SK-N-SH (cell line): ENCODE data around the gene DLG4. TPM values are rescaled to one million over a fixed set of nuclear protein-coding genes. Genes with fewer than 3 reads are reported as not detected.
A peak's percentile ranks its signal among the peaks of the same experiment; 100 is the strongest.

Source experiments
- CTCF ChIA-PET: fragments of 300-600, 350-600 bp; formaldehyde crosslinking; extraction: SDS; loops from one replicate; lab custom pipeline; 2021; lab: Yijun Ruan, JAX
- POLR2A ChIA-PET: fragments of 350-600 bp; sonication (Branson Sonifier 250); formaldehyde crosslinking; extraction: SDS; loops from one replicate; lab custom pipeline; 2020; ENCODE audit warnings: antibody characterized with exemption, inconsistent platforms; lab: Yijun Ruan, JAX
- DNase-seq: peaks from one replicate; pipeline ENCODE4 v3.0.0; 2012
- H2AFZ ChIP-seq: fragments of 200-600 bp; sonication (generic); 2 replicates; pipeline ENCODE4 v1.8.1; 2016; ENCODE audit warnings: antibody characterized with exemption, mild to moderate bottlenecking, low read depth
- H3F3A ChIP-seq: fragments of 200-600 bp; sonication (generic); replicated peaks from 2 replicates; pipeline ENCODE3; 2016; ENCODE audit warnings: antibody characterized with exemption, mild to moderate bottlenecking; ENCODE audit not compliant: insufficient read depth
- H3K27ac ChIP-seq, 2 experiments: fragments of 200-500 bp in 1 of 2; fragments of 200-600 bp in 1 of 2; sonication (Bioruptor generic) in 1 of 2; sonication (generic), shearing (Covaris generic) in 1 of 2; 2 replicates each; pipeline versions ENCODE4 v1.5.1 to v1.6.1; 2014 to 2016; ENCODE audit warnings: low read depth in 2 of 2, inconsistent platforms in 1 of 2, low read length in 1 of 2, mild to moderate bottlenecking in 1 of 2, mixed read lengths in 1 of 2
- H3K27me3 ChIP-seq: fragments of 200-600 bp; sonication (generic), shearing (Covaris generic); 2 replicates; pipeline ENCODE4 v1.6.1; 2016; ENCODE audit warnings: mixed run types; ENCODE audit not compliant: insufficient read depth
- H3K36me3 ChIP-seq, 2 experiments: fragments of 200-500 bp in 1 of 2; fragments of 200-600 bp in 1 of 2; sonication (Bioruptor generic) in 1 of 2; sonication (generic) in 1 of 2; replicated peaks in 1 of 2; 2 replicates each; pipeline versions ENCODE3 to v1.5.1; 2014 to 2016; ENCODE audit warnings: low read length in 1 of 2, mild to moderate bottlenecking in 1 of 2; ENCODE audit not compliant: insufficient read depth in 2 of 2, control insufficient read depth in 1 of 2
- H3K4me1 ChIP-seq, 2 experiments: fragments of 200-500 bp in 1 of 2; fragments of 200-600 bp in 1 of 2; sonication (Bioruptor generic) in 1 of 2; sonication (generic), shearing (Covaris generic) in 1 of 2; 2 replicates each; pipeline versions ENCODE4 v1.5.1 to v1.6.1; 2014 to 2016; ENCODE audit warnings: low read depth in 1 of 2, low read length in 1 of 2, mixed run types in 1 of 2; ENCODE audit not compliant: insufficient read depth in 2 of 2, control insufficient read depth in 1 of 2
- H3K4me2 ChIP-seq: fragments of 200-600 bp; sonication (generic), shearing (Covaris generic); 2 replicates; pipeline ENCODE4 v1.6.1; 2017; ENCODE audit warnings: mixed run types
- H3K4me3 ChIP-seq, 2 experiments: fragments of 200-500 bp in 1 of 2; fragments of 200-600 bp in 1 of 2; sonication (Bioruptor generic) in 1 of 2; sonication (generic), shearing (Covaris generic) in 1 of 2; 2 replicates each; pipeline versions ENCODE4 v1.5.1 to v1.8.1; 2014 to 2016; ENCODE audit warnings: low read depth in 2 of 2, inconsistent platforms in 1 of 2, low read length in 1 of 2, mild to moderate bottlenecking in 1 of 2, mixed read lengths in 1 of 2, moderate library complexity in 1 of 2
- H3K79me2 ChIP-seq: fragments of 200-600 bp; sonication (generic); 2 replicates; pipeline ENCODE4 v1.8.1; 2017; ENCODE audit warnings: mild to moderate bottlenecking; ENCODE audit not compliant: insufficient read depth
- H3K9ac ChIP-seq: fragments of 200-600 bp; sonication (generic); 2 replicates; pipeline ENCODE4 v1.6.1; 2017; ENCODE audit warnings: mixed run types
- H3K9me2 ChIP-seq: fragments of 200-600 bp; sonication (generic); 2 replicates; pipeline ENCODE4 v1.6.1; 2017; ENCODE audit warnings: mixed run types
- H3K9me3 ChIP-seq: fragments of 200-600 bp; sonication (generic); 2 replicates; pipeline ENCODE4 v1.6.1; 2017; ENCODE audit warnings: mixed run types, mild to moderate bottlenecking, moderate library complexity
- H4K20me1 ChIP-seq: fragments of 200-600 bp; sonication (generic); 2 replicates; pipeline ENCODE4 v1.6.1; 2017; ENCODE audit warnings: mild to moderate bottlenecking, mixed run types; ENCODE audit not compliant: insufficient read depth
- EP300 ChIP-seq, 2 experiments: IDR thresholded peaks; 2 replicates each; pipeline versions ENCODE4 v1.4.0 to v1.6.1; 2012; ENCODE audit warnings: borderline replicate concordance in 1 of 2, low read depth in 1 of 2, low read length in 1 of 2
- FOXJ3 ChIP-seq: sonication (generic); formaldehyde crosslinking; IDR thresholded peaks from 2 replicates; pipeline ENCODE4 v1.5.1; 2020; ENCODE audit warnings: mild to moderate bottlenecking, missing genetic modification reagents
- GATA2 ChIP-seq: sonication (generic); formaldehyde crosslinking; IDR thresholded peaks from 2 replicates; pipeline ENCODE4 v1.5.0; 2020; ENCODE audit warnings: mild to moderate bottlenecking, missing genetic modification reagents
- JUND ChIP-seq: IDR thresholded peaks from 2 replicates; pipeline ENCODE4 v1.4.0; 2012
- MEF2A ChIP-seq: IDR thresholded peaks from 2 replicates; pipeline ENCODE4 v1.4.0; 2012; ENCODE audit warnings: low read depth, borderline replicate concordance
- NRF1 ChIP-seq: IDR thresholded peaks from 2 replicates; pipeline ENCODE4 v1.6.1; 2012; ENCODE audit warnings: low read depth, mild to moderate bottlenecking, low read length
- SMC3 ChIP-seq: IDR thresholded peaks from 2 replicates; pipeline ENCODE4 v1.6.1; 2012; ENCODE audit warnings: low read depth, low read length, improper control_type of control experiment
- TAF1 ChIP-seq: IDR thresholded peaks from 2 replicates; pipeline ENCODE4 v1.6.1; 2012; ENCODE audit warnings: low read depth, mild to moderate bottlenecking, low read length, moderate library complexity, borderline replicate concordance
- TEAD4 ChIP-seq: IDR thresholded peaks from 2 replicates; pipeline ENCODE4 v1.4.0; 2012; ENCODE audit warnings: mild to moderate bottlenecking, borderline replicate concordance; ENCODE audit not compliant: insufficient read depth
- WGBS: methylation state at CpG from one replicate; pipeline ENCODE4 v1.1.6; 2017; ENCODE audit warnings: low lambda C conversion rate; 5-methylcytosine and 5-hydroxymethylcytosine counted together
- polyA plus RNA-seq, 3 experiments: library from polyadenylated mRNA; depleted of rRNA; stranded (reverse); fragments of >200 nt; gene quantifications; 2 replicates each; pipeline ENCODE4 v1.2.3, GENCODE V29; 2012
- TF ChIP-seq, protein P1 (sequence below): IDR thresholded peaks from 2 replicates; pipeline ENCODE4 v1.4.0; 2012; ENCODE audit warnings: low read depth, borderline replicate concordance
- TF ChIP-seq, protein P2 (sequence below): fragments of 150-350 bp; IDR thresholded peaks from 2 replicates; pipeline ENCODE4 v1.6.1; 2016; ENCODE audit warnings: mild to moderate bottlenecking, low read depth, low read length
- TF ChIP-seq, protein P3 (sequence below): IDR thresholded peaks from 2 replicates; pipeline ENCODE4 v1.6.1; 2012; ENCODE audit warnings: mild to moderate bottlenecking, low read depth, low read length, moderate library complexity
- TF ChIP-seq, protein P4 (sequence below): IDR thresholded peaks from 2 replicates; pipeline ENCODE4 v1.4.0; 2012; ENCODE audit warnings: low read depth
- TF ChIP-seq, protein P5 (sequence below): fragments of 150-350 bp; IDR thresholded peaks from 2 replicates; pipeline ENCODE4 v1.6.1; 2017; ENCODE audit warnings: antibody characterized with exemption, low read length, low read depth, borderline replicate concordance

The DLG4 gene
- polyA plus RNA-seq, 1 of the 3 experiments (the other 2 are of a cell fraction): 30.5 TPM

DNA sequence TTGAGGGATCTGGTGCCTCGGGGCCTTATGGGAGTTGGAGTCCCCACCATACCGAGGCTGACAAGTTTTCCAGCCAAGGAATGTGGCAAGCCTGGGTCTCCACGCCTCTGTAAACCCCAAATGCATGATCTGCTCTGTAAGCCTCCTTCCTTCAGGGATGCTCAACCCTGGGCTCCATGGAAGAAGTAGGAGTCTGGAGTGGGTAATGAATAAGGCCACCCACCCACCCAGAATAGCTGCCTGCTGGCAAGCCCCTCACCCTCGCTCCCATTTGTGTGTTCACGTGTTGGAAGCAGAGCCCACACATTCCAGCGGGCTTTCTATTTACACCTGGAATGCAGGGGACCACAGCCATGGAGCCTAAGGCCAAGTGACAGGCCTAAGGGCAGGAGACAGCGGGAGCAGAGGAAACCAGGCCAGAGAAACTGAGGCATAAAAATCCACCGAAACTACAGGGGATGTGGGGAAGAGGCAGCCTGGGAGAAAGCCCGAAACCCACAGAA, 4.4 kb downstream of the DLG4 start:
- ChIA-PET POLR2A (interaction anchor here (0.9 to 1.7 kb wide), 6 partner anchors 9 to 202 kb away, joined by 3 to 6 read pairs (median 5); partner anchors contain the start of genes DVL2, GABARAP, PHF23 and RNASEK), CTCF (interaction anchor here (1.0 to 3.7 kb wide), 10 partner anchors 8 to 170 kb away, joined by 3 to 37 read pairs (median 6); partner anchors contain the start of genes DVL2 and GABARAP)
- Histone ChIP-seq H3K4me2 (peak overlapping the region; percentile 97), H3K27ac (peak overlapping the region; percentile 88 to 96), H3F3A (peaks cover 41% of the 10 kb centered on the region), H3K9me3 (no peaks in the 10 kb centered on the region), H3K79me2 (peaks cover 54% of the 10 kb centered on the region), H3K9ac (peak overlapping the region; percentile 58; the same call in 1 of the 2 replicates), H3K9me2 (no peaks in the 10 kb centered on the region), H2AFZ (no peak overlapping the region), H3K36me3 (no peaks in the 10 kb centered on the region), H3K4me3 (peak overlapping the region; percentile 56 to 64), H3K4me1 (peaks cover 26 to 55% of the 10 kb centered on the region in 2 experiments; a peak in 3 of 4 replicates), H3K27me3 (no peaks in the 10 kb centered on the region), H4K20me1 (peaks cover 28% of the 10 kb centered on the region)
- TF ChIP-seq, protein P1, sequence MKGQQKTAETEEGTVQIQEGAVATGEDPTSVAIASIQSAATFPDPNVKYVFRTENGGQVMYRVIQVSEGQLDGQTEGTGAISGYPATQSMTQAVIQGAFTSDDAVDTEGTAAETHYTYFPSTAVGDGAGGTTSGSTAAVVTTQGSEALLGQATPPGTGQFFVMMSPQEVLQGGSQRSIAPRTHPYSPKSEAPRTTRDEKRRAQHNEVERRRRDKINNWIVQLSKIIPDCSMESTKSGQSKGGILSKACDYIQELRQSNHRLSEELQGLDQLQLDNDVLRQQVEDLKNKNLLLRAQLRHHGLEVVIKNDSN: no peak
- TF ChIP-seq, protein P2, sequence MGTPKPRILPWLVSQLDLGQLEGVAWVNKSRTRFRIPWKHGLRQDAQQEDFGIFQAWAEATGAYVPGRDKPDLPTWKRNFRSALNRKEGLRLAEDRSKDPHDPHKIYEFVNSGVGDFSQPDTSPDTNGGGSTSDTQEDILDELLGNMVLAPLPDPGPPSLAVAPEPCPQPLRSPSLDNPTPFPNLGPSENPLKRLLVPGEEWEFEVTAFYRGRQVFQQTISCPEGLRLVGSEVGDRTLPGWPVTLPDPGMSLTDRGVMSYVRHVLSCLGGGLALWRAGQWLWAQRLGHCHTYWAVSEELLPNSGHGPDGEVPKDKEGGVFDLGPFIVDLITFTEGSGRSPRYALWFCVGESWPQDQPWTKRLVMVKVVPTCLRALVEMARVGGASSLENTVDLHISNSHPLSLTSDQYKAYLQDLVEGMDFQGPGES: no peak
- TF ChIP-seq TAF1: no peak
- no peak for TF ChIP-seq TEAD4
- TF ChIP-seq EP300 (IDR thresholded peaks at IDR 0.05; ENCODE audit: borderline replicate concordance in 1 of 2, low read depth in 1 of 2, low read length in 1 of 2): no peak
- no peak for TF ChIP-seq MEF2A
- DNase-seq: no peak
- 11% methylated on average over 9 of the region's 9 CpGs for WGBS

DNA sequence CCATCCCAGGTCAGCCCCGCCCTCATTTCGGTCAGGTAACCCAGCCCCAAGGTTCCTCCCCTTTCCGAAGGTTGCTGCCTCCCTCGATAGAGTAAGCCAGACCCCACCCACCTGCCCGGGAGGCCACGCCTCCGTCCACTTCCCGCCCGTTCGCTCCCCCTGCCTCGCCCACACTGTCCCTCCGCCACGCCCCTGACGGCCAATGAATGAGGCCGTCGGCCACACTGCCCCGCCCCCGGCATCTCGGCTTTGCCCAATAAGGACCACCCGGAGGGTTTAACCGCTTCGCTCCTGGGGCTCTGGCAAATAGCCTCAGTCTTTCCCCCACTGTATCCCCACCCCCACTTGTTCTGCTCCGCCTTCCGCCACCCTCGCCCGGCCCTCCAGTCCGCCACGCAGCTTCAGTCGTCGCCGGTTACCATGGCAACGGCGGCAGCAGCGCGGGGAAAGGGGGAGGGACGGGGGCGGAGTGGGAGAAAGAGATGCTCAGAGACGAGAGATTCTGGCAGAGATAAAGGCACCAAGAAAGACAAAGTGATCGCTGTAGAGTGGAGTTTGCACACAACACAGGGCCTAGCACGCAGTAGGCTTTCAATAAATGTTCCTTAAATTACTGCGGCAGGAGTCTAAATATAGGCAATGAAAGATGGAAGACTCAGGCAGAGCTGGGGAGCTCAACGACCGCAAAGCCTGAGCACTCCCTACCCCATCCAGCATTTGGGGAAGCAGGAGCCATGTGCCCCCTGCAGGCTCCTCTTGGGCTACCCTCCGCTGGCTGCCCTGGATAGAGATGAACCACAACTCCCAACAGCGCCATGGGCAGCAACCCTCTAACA, 5.1 kb downstream of the DLG4 start:
- peak overlapping the region; percentile 88 to 96 for H3K27ac ChIP-seq
- peak overlapping the region; percentile 56 to 64 for H3K4me3 ChIP-seq
- no peaks in the 10 kb centered on the region for H3K9me2 ChIP-seq
- no peak overlapping the region for H2AFZ ChIP-seq
- peaks cover 26 to 54% of the 10 kb centered on the region in 2 experiments; a peak in 3 of 4 replicates for H3K4me1 ChIP-seq
- POLR2A ChIA-PET: interaction anchor here (0.9 to 1.7 kb wide), 6 partner anchors 10 to 202 kb away, joined by 3 to 6 read pairs (median 4); partner anchors contain the start of genes DVL2, GABARAP, PHF23 and RNASEK
- H4K20me1 ChIP-seq: peaks cover 34% of the 10 kb centered on the region
- H3K9ac ChIP-seq: peak overlapping the region; percentile 58; the same call in 1 of the 2 replicates
- H3K9me3 ChIP-seq: no peaks in the 10 kb centered on the region
- peak overlapping the region; percentile 97 for H3K4me2 ChIP-seq
- under 1% methylated on average over 44 of the region's 45 CpGs for WGBS
- peak; percentile 91 for DNase-seq
- H3K36me3 ChIP-seq: no peaks in the 10 kb centered on the region
- H3F3A ChIP-seq: peaks cover 40% of the 10 kb centered on the region
- no peaks in the 10 kb centered on the region for H3K27me3 ChIP-seq
- peaks cover 57% of the 10 kb centered on the region for H3K79me2 ChIP-seq
- CTCF ChIA-PET: interaction anchor here (0.5 to 3.7 kb wide), 24 partner anchors 9 to 170 kb away, joined by 3 to 37 read pairs (median 4); partner anchors contain the start of genes CTDNEP1, DVL2, GABARAP and SLC16A11
- TF ChIP-seq SMC3: no peak
- TF ChIP-seq, protein P3, sequence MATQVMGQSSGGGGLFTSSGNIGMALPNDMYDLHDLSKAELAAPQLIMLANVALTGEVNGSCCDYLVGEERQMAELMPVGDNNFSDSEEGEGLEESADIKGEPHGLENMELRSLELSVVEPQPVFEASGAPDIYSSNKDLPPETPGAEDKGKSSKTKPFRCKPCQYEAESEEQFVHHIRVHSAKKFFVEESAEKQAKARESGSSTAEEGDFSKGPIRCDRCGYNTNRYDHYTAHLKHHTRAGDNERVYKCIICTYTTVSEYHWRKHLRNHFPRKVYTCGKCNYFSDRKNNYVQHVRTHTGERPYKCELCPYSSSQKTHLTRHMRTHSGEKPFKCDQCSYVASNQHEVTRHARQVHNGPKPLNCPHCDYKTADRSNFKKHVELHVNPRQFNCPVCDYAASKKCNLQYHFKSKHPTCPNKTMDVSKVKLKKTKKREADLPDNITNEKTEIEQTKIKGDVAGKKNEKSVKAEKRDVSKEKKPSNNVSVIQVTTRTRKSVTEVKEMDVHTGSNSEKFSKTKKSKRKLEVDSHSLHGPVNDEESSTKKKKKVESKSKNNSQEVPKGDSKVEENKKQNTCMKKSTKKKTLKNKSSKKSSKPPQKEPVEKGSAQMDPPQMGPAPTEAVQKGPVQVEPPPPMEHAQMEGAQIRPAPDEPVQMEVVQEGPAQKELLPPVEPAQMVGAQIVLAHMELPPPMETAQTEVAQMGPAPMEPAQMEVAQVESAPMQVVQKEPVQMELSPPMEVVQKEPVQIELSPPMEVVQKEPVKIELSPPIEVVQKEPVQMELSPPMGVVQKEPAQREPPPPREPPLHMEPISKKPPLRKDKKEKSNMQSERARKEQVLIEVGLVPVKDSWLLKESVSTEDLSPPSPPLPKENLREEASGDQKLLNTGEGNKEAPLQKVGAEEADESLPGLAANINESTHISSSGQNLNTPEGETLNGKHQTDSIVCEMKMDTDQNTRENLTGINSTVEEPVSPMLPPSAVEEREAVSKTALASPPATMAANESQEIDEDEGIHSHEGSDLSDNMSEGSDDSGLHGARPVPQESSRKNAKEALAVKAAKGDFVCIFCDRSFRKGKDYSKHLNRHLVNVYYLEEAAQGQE: no peak
- TF ChIP-seq JUND: no peak
- TF ChIP-seq, protein P4, sequence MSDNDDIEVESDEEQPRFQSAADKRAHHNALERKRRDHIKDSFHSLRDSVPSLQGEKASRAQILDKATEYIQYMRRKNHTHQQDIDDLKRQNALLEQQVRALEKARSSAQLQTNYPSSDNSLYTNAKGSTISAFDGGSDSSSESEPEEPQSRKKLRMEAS: peak; percentile 52; the same call in 1 of the 2 replicates
- TF ChIP-seq NRF1: no peak
- TF ChIP-seq, protein P2: peak; percentile 47; the same call in 1 of the 2 replicates
- TF ChIP-seq GATA2: peak; percentile 73
- TF ChIP-seq EP300 (IDR thresholded peaks at IDR 0.05; ENCODE audit: borderline replicate concordance in 1 of 2, low read depth in 1 of 2, low read length in 1 of 2): no peak; a peak in 1 of 4 replicates
- no peak for TF ChIP-seq FOXJ3
- TF ChIP-seq, protein P5, sequence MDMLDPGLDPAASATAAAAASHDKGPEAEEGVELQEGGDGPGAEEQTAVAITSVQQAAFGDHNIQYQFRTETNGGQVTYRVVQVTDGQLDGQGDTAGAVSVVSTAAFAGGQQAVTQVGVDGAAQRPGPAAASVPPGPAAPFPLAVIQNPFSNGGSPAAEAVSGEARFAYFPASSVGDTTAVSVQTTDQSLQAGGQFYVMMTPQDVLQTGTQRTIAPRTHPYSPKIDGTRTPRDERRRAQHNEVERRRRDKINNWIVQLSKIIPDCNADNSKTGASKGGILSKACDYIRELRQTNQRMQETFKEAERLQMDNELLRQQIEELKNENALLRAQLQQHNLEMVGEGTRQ: no peak
